Measurements from ENCODE around the gene CDH1.
A peak's percentile ranks its signal among the peaks of the same experiment; 100 is the strongest.

Gene CDH1

GRCh38 chr16:68743664-68744063 lies 6.6 kb downstream of the CDH1 start:
- peak overlapping the region; percentile 40 to 49 for H3K9ac ChIP-seq (ENCODE audit: low read depth in 1 of 2, low read length in 2 of 2)
- peaks cover 2 to 3% of the 10 kb centered on the region in 2 donors for H3K36me3 ChIP-seq (ENCODE audit: control insufficient read depth in 1 of 2, insufficient read depth in 2 of 2, low read length in 2 of 2)
- no peaks in the 10 kb centered on the region for H3K9me3 ChIP-seq (ENCODE audit: control insufficient read depth in 1 of 2, low read length in 2 of 2)
- H3K27me3 ChIP-seq (ENCODE audit: control insufficient read depth in 1 of 2, insufficient read depth in 2 of 2, low read length in 2 of 2): no peaks in the 10 kb centered on the region
- no peak overlapping the region for H3K4me3 ChIP-seq (ENCODE audit: low read depth in 1 of 2, low read length in 2 of 2)
- peak overlapping the region; percentile 26 for H3K27ac ChIP-seq (ENCODE audit: low read depth, low read length)
- peaks cover 47 to 55% of the 10 kb centered on the region in 2 donors for H3K4me1 ChIP-seq (ENCODE audit: control insufficient read depth in 1 of 2, insufficient read depth in 2 of 2, low read length in 2 of 2)

GRCh38 chr16:68744744-68745280 lies 7.7 kb downstream of the CDH1 start:
- Histone ChIP-seq H3K4me1 (ENCODE audit: control insufficient read depth in 1 of 2, insufficient read depth in 2 of 2, low read length in 2 of 2) (peaks cover 46 to 60% of the 10 kb centered on the region in 2 donors), H3K27me3 (ENCODE audit: control insufficient read depth in 1 of 2, insufficient read depth in 2 of 2, low read length in 2 of 2) (no peaks in the 10 kb centered on the region), H3K4me3 (ENCODE audit: low read depth in 1 of 2, low read length in 2 of 2) (peak overlapping the region; percentile 11 to 50), H3K27ac (ENCODE audit: low read depth, low read length) (peak overlapping the region; percentile 57), H3K36me3 (ENCODE audit: control insufficient read depth in 1 of 2, insufficient read depth in 2 of 2, low read length in 2 of 2) (peaks cover 3 to 12% of the 10 kb centered on the region in 2 donors), H3K9ac (ENCODE audit: low read depth in 1 of 2, low read length in 2 of 2) (peak overlapping the region; percentile 38 to 40), H3K9me3 (ENCODE audit: control insufficient read depth in 1 of 2, low read length in 2 of 2) (no peaks in the 10 kb centered on the region)

GRCh38 chr16:68746951-68747350 lies 9.9 kb downstream of the CDH1 start:
- Histone ChIP-seq H3K27me3 (ENCODE audit: control insufficient read depth in 1 of 2, insufficient read depth in 2 of 2, low read length in 2 of 2) (no peaks in the 10 kb centered on the region), H3K9ac (ENCODE audit: low read depth in 1 of 2, low read length in 2 of 2) (no peak overlapping the region), H3K36me3 (ENCODE audit: control insufficient read depth in 1 of 2, insufficient read depth in 2 of 2, low read length in 2 of 2) (peaks cover 3 to 18% of the 10 kb centered on the region in 2 donors), H3K4me1 (ENCODE audit: control insufficient read depth in 1 of 2, insufficient read depth in 2 of 2, low read length in 2 of 2) (peaks cover 34 to 51% of the 10 kb centered on the region in 2 donors), H3K27ac (ENCODE audit: low read depth, low read length) (no peak overlapping the region), H3K4me3 (ENCODE audit: low read depth in 1 of 2, low read length in 2 of 2) (no peak overlapping the region), H3K9me3 (ENCODE audit: control insufficient read depth in 1 of 2, low read length in 2 of 2) (no peaks in the 10 kb centered on the region)

GRCh38 chr16:68749432-68749831 lies 12.3 kb downstream of the CDH1 start:
- H3K9me3 ChIP-seq (ENCODE audit: control insufficient read depth in 1 of 2, low read length in 2 of 2): no peaks in the 10 kb centered on the region
- no peak overlapping the region for H3K4me3 ChIP-seq (ENCODE audit: low read depth in 1 of 2, low read length in 2 of 2)
- H3K27ac ChIP-seq (ENCODE audit: low read depth, low read length): no peak overlapping the region
- H3K36me3 ChIP-seq (ENCODE audit: control insufficient read depth in 1 of 2, insufficient read depth in 2 of 2, low read length in 2 of 2): peaks cover 3 to 18% of the 10 kb centered on the region in 2 donors
- peaks cover 26 to 47% of the 10 kb centered on the region in 2 donors for H3K4me1 ChIP-seq (ENCODE audit: control insufficient read depth in 1 of 2, insufficient read depth in 2 of 2, low read length in 2 of 2)
- no peaks in the 10 kb centered on the region for H3K27me3 ChIP-seq (ENCODE audit: control insufficient read depth in 1 of 2, insufficient read depth in 2 of 2, low read length in 2 of 2)
- no peak overlapping the region for H3K9ac ChIP-seq (ENCODE audit: low read depth in 1 of 2, low read length in 2 of 2)

GRCh38 chr16:68750193-68750695 lies 13.2 kb downstream of the CDH1 start:
- peaks cover 30 to 46% of the 10 kb centered on the region in 2 donors for H3K4me1 ChIP-seq (ENCODE audit: control insufficient read depth in 1 of 2, insufficient read depth in 2 of 2, low read length in 2 of 2)
- peaks cover 3 to 18% of the 10 kb centered on the region in 2 donors for H3K36me3 ChIP-seq (ENCODE audit: control insufficient read depth in 1 of 2, insufficient read depth in 2 of 2, low read length in 2 of 2)
- H3K4me3 ChIP-seq (ENCODE audit: low read depth in 1 of 2, low read length in 2 of 2): no peak overlapping the region
- H3K27me3 ChIP-seq (ENCODE audit: control insufficient read depth in 1 of 2, insufficient read depth in 2 of 2, low read length in 2 of 2): no peaks in the 10 kb centered on the region
- H3K9ac ChIP-seq (ENCODE audit: low read depth in 1 of 2, low read length in 2 of 2): no peak overlapping the region
- no peak overlapping the region for H3K27ac ChIP-seq (ENCODE audit: low read depth, low read length)
- H3K9me3 ChIP-seq (ENCODE audit: control insufficient read depth in 1 of 2, low read length in 2 of 2): no peaks in the 10 kb centered on the region

- H3K9ac ChIP-seq (ENCODE audit: low read depth in 1 of 2, low read length in 2 of 2): no peak overlapping the region
- peaks cover 3 to 18% of the 10 kb centered on the region in 2 donors for H3K36me3 ChIP-seq (ENCODE audit: control insufficient read depth in 1 of 2, insufficient read depth in 2 of 2, low read length in 2 of 2)
- H3K4me3 ChIP-seq (ENCODE audit: low read depth in 1 of 2, low read length in 2 of 2): no peak overlapping the region
- no peaks in the 10 kb centered on the region for H3K27me3 ChIP-seq (ENCODE audit: control insufficient read depth in 1 of 2, insufficient read depth in 2 of 2, low read length in 2 of 2)
- H3K4me1 ChIP-seq (ENCODE audit: control insufficient read depth in 1 of 2, insufficient read depth in 2 of 2, low read length in 2 of 2): peaks cover 38 to 47% of the 10 kb centered on the region in 2 donors
- no peaks in the 10 kb centered on the region for H3K9me3 ChIP-seq (ENCODE audit: control insufficient read depth in 1 of 2, low read length in 2 of 2)
- H3K27ac ChIP-seq (ENCODE audit: low read depth, low read length): no peak overlapping the region
Observed at GRCh38 chr16:68751160-68751559, 14.1 kb downstream of the CDH1 start.

- H3K4me1 ChIP-seq (ENCODE audit: control insufficient read depth in 1 of 2, insufficient read depth in 2 of 2, low read length in 2 of 2): peaks cover 46 to 48% of the 10 kb centered on the region in 2 donors
- H3K36me3 ChIP-seq (ENCODE audit: control insufficient read depth in 1 of 2, insufficient read depth in 2 of 2, low read length in 2 of 2): peaks cover 3 to 18% of the 10 kb centered on the region in 2 donors
- no peaks in the 10 kb centered on the region for H3K9me3 ChIP-seq (ENCODE audit: control insufficient read depth in 1 of 2, low read length in 2 of 2)
- H3K27me3 ChIP-seq (ENCODE audit: control insufficient read depth in 1 of 2, insufficient read depth in 2 of 2, low read length in 2 of 2): no peaks in the 10 kb centered on the region
- H3K4me3 ChIP-seq (ENCODE audit: low read depth in 1 of 2, low read length in 2 of 2): no peak overlapping the region
- H3K27ac ChIP-seq (ENCODE audit: low read depth, low read length): peak overlapping the region; percentile 32
- no peak overlapping the region for H3K9ac ChIP-seq (ENCODE audit: low read depth in 1 of 2, low read length in 2 of 2)
Observed at GRCh38 chr16:68752602-68753001, 15.5 kb downstream of the CDH1 start.

GRCh38 chr16:68754084-68754792 lies 17.1 kb downstream of the CDH1 start:
- Histone ChIP-seq H3K4me1 (ENCODE audit: control insufficient read depth in 1 of 2, insufficient read depth in 2 of 2, low read length in 2 of 2) (peaks cover 41 to 48% of the 10 kb centered on the region in 2 donors), H3K27me3 (ENCODE audit: control insufficient read depth in 1 of 2, insufficient read depth in 2 of 2, low read length in 2 of 2) (no peaks in the 10 kb centered on the region), H3K9me3 (ENCODE audit: control insufficient read depth in 1 of 2, low read length in 2 of 2) (no peaks in the 10 kb centered on the region), H3K36me3 (ENCODE audit: control insufficient read depth in 1 of 2, insufficient read depth in 2 of 2, low read length in 2 of 2) (peaks cover 0 to 13% of the 10 kb centered on the region in 2 donors), H3K9ac (ENCODE audit: low read depth in 1 of 2, low read length in 2 of 2) (no peak overlapping the region), H3K4me3 (ENCODE audit: low read depth in 1 of 2, low read length in 2 of 2) (no peak overlapping the region), H3K27ac (ENCODE audit: low read depth, low read length) (peak overlapping the region; percentile 62)

GRCh38 chr16:68756239-68756915 lies 19.3 kb downstream of the CDH1 start:
- Histone ChIP-seq H3K27ac (ENCODE audit: low read depth, low read length) (peak overlapping the region; percentile 50), H3K9ac (ENCODE audit: low read depth in 1 of 2, low read length in 2 of 2) (peak overlapping the region in 1 of 2 donors; percentile 45), H3K4me1 (ENCODE audit: control insufficient read depth in 1 of 2, insufficient read depth in 2 of 2, low read length in 2 of 2) (peaks cover 45 to 47% of the 10 kb centered on the region in 2 donors)

GRCh38 chr16:68757625-68757935 lies 20.5 kb downstream of the CDH1 start:
- H3K4me3 ChIP-seq (ENCODE audit: low read depth in 1 of 2, low read length in 2 of 2): no peak overlapping the region
- peaks cover 38 to 41% of the 10 kb centered on the region in 2 donors for H3K4me1 ChIP-seq (ENCODE audit: control insufficient read depth in 1 of 2, insufficient read depth in 2 of 2, low read length in 2 of 2)
- H3K27ac ChIP-seq (ENCODE audit: low read depth, low read length): no peak overlapping the region
- peaks cover 0 to 14% of the 10 kb centered on the region in 2 donors for H3K36me3 ChIP-seq (ENCODE audit: control insufficient read depth in 1 of 2, insufficient read depth in 2 of 2, low read length in 2 of 2)
- no peaks in the 10 kb centered on the region for H3K27me3 ChIP-seq (ENCODE audit: control insufficient read depth in 1 of 2, insufficient read depth in 2 of 2, low read length in 2 of 2)
- H3K9me3 ChIP-seq (ENCODE audit: control insufficient read depth in 1 of 2, low read length in 2 of 2): no peaks in the 10 kb centered on the region
- H3K9ac ChIP-seq (ENCODE audit: low read depth in 1 of 2, low read length in 2 of 2): no peak overlapping the region

More at GRCh38 chr16:68756239-68756915, 19.3 kb downstream of the CDH1 start:
- H3K4me3 ChIP-seq (ENCODE audit: low read depth in 1 of 2, low read length in 2 of 2): no peak overlapping the region
- peaks cover 0 to 6% of the 10 kb centered on the region in 2 donors for H3K36me3 ChIP-seq (ENCODE audit: control insufficient read depth in 1 of 2, insufficient read depth in 2 of 2, low read length in 2 of 2)
- H3K9me3 ChIP-seq (ENCODE audit: control insufficient read depth in 1 of 2, low read length in 2 of 2): no peaks in the 10 kb centered on the region
- H3K27me3 ChIP-seq (ENCODE audit: control insufficient read depth in 1 of 2, insufficient read depth in 2 of 2, low read length in 2 of 2): no peaks in the 10 kb centered on the region
